ENCODE measurements around the gene IPPK.

The IPPK gene

GRCh38 chr9:92665836-92666235, 4.1 kb downstream of the IPPK start:
- H3K27ac ChIP-seq: peak overlapping the region; percentile 38
- ChIA-PET POLR2A (ENCODE audit: low non-redundant PET) (no interaction called here), CTCF (interaction anchor here (0.6 kb wide), 1 partner anchor 901 kb away, joined by 3 read pairs; no protein-coding TSS in a partner anchor)
- TF ChIP-seq CTCF (conservative IDR thresholded peaks at IDR 0.05; ENCODE audit: low read depth): no peak
- DNase-seq (ENCODE audit: low spot score): no peak

- ChIA-PET CTCF (no interaction called here), POLR2A (ENCODE audit: low non-redundant PET) (no interaction called here)
- no peak for TF ChIP-seq CTCF (conservative IDR thresholded peaks at IDR 0.05; ENCODE audit: low read depth)
- DNase-seq (ENCODE audit: low spot score): no peak
- H3K27ac ChIP-seq: peak overlapping the region; percentile 33
Observed at GRCh38 chr9:92664394-92665152, 5.4 kb downstream of the IPPK start.

GRCh38 chr9:92663951-92664350, 6.0 kb downstream of the IPPK start:
- H3K27ac ChIP-seq: peak overlapping the region; percentile 33

GRCh38 chr9:92663126-92663525, 6.8 kb downstream of the IPPK start:
- no peak for DNase-seq (ENCODE audit: low spot score)
- POLR2A ChIA-PET (ENCODE audit: low non-redundant PET): no interaction called here
- no peak overlapping the region for H3K27ac ChIP-seq
- no peak for TF ChIP-seq CTCF (conservative IDR thresholded peaks at IDR 0.05; ENCODE audit: low read depth)
- CTCF ChIA-PET: interaction anchor here (0.8 to 1.3 kb wide), 2 partner anchors 54 to 74 kb away, joined by 3 to 4 read pairs; no protein-coding TSS in a partner anchor

More at GRCh38 chr9:92663951-92664350, 6.0 kb downstream of the IPPK start:
- CTCF ChIA-PET: interaction anchor here (0.8 to 1.3 kb wide), 2 partner anchors 53 to 73 kb away, joined by 3 to 4 read pairs; no protein-coding TSS in a partner anchor
- DNase-seq (ENCODE audit: low spot score): no peak
- TF ChIP-seq CTCF (conservative IDR thresholded peaks at IDR 0.05; ENCODE audit: low read depth): no peak
- POLR2A ChIA-PET (ENCODE audit: low non-redundant PET): no interaction called here

- CTCF ChIA-PET: interaction anchor here (0.7 kb wide), 2 partner anchors 46 to 353 kb away, joined by 3 to 4 read pairs; no protein-coding TSS in a partner anchor
- TF ChIP-seq CTCF (conservative IDR thresholded peaks at IDR 0.05; ENCODE audit: low read depth): no peak
- DNase-seq (ENCODE audit: low spot score): no peak
- POLR2A ChIA-PET (ENCODE audit: low non-redundant PET): no interaction called here
- H3K27ac ChIP-seq: peak overlapping the region; percentile 52
Observed at GRCh38 chr9:92661743-92662142, 8.2 kb downstream of the IPPK start.

GRCh38 chr9:92661127-92661526, 8.8 kb downstream of the IPPK start:
- CTCF ChIA-PET: no interaction called here
- H3K27ac ChIP-seq: peak overlapping the region; percentile 52
- no peak for TF ChIP-seq CTCF (conservative IDR thresholded peaks at IDR 0.05; ENCODE audit: low read depth)

More at GRCh38 chr9:92661127-92661526, 8.8 kb downstream of the IPPK start:
- POLR2A ChIA-PET (ENCODE audit: low non-redundant PET): no interaction called here
- no peak for DNase-seq (ENCODE audit: low spot score)
